AG09309 (cell line): ENCODE results near the gene HOXA9.

Experiments
- DNase-seq: peaks from one replicate; pipeline ENCODE4 v3.0.0-alpha.2; 2010; ENCODE audit warnings: low read depth
- H3K4me3 ChIP-seq: 2 replicates; pipeline ENCODE4 v1.5.1; 2011; ENCODE audit warnings: mild to moderate bottlenecking, low read depth, low read length, moderate library complexity; ENCODE audit not compliant: control insufficient read depth
- TF ChIP-seq, protein P1 (sequence below): IDR thresholded peaks from 2 replicates; pipeline ENCODE4 v1.5.1; 2011; ENCODE audit warnings: mild to moderate bottlenecking, low read depth, low read length, inconsistent platforms; ENCODE audit not compliant: insufficient read depth, control insufficient read depth; ENCODE audit errors: missing control alignments

Gene HOXA9

DNA sequence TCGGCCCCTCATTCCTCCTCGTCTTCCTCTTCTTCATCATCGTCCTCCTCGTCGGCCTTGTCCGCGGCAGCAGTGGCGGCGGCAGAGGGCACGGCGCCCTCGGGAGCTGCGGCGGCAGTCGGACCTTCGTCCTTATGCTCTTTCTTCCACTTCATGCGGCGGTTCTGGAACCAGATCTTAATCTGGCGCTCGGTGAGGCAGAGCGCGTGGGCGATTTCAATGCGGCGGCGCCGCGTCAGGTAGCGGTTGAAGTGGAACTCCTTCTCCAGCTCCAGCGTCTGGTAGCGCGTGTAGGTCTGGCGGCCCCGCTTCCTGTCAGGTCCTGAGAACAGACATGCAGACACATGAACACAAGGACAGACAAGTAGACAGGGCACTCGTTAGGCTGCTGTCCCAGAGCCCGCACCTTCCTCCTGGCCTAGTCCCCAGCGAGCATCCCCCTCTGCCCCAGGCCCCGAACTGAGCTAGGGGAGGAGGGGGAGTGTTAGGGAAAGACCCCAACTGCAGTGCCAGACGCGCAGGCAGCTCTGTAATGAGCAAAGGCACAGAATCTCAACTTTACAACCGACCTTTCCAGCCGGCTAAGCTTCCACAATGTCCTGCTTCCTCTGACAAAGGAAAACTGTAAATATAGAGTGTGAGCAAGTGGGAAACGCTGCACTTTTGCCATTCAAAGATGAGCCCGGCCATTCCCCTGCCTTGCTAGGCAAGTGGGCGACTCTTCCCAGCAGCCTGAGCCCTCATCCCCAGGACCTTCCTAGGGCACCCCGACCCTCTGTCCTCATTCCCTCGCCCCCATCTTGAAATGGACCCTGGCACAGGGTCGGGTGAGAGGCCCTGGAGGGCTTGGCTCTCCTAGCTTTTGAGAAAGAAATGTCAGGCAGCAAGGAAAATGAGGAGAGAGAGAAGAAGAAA, 10.2 kb downstream of the HOXA9 start:
- DNase-seq: no peak
- TF ChIP-seq, protein P1, sequence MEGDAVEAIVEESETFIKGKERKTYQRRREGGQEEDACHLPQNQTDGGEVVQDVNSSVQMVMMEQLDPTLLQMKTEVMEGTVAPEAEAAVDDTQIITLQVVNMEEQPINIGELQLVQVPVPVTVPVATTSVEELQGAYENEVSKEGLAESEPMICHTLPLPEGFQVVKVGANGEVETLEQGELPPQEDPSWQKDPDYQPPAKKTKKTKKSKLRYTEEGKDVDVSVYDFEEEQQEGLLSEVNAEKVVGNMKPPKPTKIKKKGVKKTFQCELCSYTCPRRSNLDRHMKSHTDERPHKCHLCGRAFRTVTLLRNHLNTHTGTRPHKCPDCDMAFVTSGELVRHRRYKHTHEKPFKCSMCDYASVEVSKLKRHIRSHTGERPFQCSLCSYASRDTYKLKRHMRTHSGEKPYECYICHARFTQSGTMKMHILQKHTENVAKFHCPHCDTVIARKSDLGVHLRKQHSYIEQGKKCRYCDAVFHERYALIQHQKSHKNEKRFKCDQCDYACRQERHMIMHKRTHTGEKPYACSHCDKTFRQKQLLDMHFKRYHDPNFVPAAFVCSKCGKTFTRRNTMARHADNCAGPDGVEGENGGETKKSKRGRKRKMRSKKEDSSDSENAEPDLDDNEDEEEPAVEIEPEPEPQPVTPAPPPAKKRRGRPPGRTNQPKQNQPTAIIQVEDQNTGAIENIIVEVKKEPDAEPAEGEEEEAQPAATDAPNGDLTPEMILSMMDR: no peak
- H3K4me3 ChIP-seq: peak overlapping the region; percentile 73

DNA sequence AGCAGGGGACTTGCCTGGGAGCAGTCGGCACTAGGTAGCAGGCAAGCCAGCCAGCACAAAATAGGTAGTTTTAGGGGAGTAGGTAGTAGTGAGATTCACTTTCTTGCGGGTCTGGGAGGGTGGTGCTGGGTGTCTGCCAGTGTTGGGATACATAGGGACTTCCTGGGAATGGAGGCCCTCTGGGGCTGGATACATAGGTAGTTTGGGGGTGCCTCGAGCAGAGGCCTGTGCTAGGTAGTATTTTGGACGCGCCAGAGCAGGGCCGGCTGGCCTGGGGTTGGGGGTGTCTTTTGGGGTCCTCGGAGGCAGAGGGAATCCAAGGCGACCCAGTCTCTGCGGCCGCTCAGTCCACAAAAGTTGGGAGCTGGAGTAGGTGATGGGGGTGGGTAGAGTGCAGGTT, 11.0 kb downstream of the HOXA9 start:
- DNase-seq: no peak
- H3K4me3 ChIP-seq: no peak overlapping the region
- TF ChIP-seq, protein P1: no peak

DNA sequence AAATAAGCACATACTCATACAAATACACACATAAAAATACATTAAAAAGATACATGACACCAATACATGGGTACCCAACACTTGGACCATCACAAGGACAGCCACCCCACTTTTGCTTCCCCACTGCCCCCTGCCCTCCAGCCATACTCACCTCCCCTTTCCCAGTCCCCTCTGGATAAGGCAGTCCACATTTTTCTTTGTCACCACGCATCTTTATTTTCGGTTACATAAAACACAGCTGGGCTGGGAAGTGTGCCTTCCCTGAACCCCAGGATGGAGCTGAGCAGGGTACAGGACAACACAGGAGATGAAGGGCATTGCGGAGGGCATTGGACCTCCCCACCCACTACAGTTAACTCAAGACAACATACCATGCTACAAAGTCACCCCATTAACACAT, 11.8 kb downstream of the HOXA9 start:
- DNase-seq: no peak
- TF ChIP-seq, protein P1: no peak
- no peak overlapping the region for H3K4me3 ChIP-seq

DNA sequence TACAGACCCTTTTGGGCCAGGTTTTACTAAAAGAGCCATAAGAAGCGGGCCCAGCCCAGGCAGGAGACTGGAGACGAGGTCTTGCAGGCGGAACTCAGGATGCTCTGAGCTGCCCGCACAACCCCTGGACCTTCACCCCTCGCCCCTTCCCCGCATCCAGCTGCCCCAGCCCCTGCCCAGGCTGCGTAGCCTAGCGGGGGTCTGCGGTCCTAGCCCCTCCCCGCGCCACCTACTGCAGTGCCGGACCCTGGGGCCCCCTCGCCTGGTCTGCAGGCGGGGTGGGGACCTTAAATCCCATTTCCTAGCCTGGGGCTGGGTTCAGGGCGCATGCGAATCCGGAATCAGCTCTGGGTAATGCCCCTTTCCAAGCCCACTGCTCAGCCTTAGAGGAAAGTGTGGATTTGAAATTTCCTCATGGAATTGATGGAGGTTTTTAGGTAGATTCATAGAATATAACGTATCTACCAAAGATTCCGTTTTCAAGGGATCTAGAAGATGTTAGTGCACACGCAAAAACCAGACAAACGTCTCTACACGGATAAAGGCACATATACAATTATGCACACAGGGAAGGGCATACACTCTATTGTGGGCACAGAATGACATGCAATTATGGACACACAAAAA, 12.4 kb downstream of the HOXA9 start:
- DNase-seq: no peak
- TF ChIP-seq, protein P1: no peak
- H3K4me3 ChIP-seq: no peak overlapping the region

DNA sequence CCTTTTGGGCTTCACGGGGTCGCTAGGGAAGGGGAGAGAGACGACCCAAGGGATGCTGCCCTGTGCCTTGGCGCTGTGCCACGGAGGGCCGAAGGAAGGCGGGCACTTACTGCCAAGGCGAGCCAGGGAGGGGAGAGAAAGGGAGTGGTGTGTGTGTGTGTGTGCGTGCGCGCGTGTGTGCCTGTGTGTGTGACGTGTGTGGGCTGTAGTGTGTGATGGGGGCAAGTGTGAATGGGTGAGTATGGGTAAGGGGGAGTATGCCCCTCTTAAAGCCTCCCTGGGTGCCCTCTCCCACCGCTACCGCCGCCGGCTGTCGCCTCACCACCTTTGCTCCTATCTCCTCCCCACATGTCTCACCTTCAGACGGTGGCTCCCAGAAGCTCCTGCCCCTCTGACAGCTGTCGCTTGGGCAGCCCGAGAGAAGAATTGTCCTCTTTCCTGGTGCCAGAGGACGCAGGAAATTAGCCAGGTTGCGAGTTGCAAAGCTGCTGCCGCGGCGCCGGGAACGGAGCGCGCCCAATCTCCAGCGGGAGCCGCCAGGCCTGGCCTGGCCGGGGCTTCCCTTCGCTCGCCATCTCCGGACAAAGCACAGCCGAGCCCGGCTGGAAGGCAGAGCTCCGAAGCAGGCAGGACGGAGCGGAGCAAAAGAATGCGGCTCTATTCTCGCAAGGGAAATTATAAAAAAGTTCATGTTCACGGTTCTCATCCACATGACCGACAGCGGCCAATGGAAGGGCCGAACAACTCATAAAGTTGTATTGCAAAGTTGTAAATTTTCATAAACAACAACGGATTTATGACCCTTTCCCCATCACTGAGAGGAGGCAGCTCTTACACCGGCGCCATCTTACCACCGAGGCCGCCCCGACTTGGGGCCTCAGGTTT, 13.2 kb downstream of the HOXA9 start, which contains the start of gene HOXA3:
HOXA3 (minus strand) TSS at position 653 of the 885 bp plus-strand sequence. CDS start 41,943 bp downstream, outside the sequence.
- H3K4me3 ChIP-seq: peak within 1 kb of the TSS; percentile 65
- TF ChIP-seq, protein P1: no peak
- DNase-seq: no peak

DNA sequence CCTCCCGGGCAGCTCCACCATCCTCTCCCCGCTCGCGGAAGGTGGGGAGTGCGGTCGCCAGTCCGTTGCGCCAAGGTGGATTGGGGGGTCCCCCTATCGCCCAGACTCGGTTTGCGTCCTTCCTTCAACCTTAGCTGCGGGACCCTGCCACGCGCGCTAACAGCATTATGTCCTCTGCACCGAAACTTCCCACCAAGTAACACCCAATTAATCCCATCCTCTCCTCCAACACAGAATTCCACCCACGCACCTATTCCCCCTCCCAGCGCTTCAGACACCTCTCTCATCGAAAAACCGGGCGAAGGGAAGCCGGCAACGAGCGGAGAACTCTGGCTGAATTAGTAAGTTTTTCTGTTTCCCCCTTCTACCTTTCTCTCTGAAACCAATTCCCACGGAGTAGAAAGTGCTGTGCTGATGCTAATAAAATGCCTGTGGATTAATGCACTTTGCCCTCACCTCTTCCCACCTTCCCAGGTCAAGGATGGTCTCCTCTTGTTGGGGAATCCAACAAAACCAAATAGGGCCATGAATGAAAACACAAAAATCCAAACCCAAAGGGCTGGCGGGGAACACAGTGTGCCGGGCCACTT, 13.9 kb downstream of the HOXA9 start:
- TF ChIP-seq, protein P1: peak; percentile 13
- DNase-seq: no peak
- peak overlapping the region; percentile 65 for H3K4me3 ChIP-seq
